ENCODE results near the gene SIRPB1. TPM values are rescaled to one million over a fixed set of nuclear protein-coding genes. Genes with fewer than 3 reads are reported as not detected.
"Not testable (repeated sequence)": the region's sequence is repeated elsewhere in the genome, so short reads cannot be mapped to it uniquely, and the experiment has no call there.

Gene SIRPB1
- polyA plus RNA-seq, 2 of the 4 experiments (the other 2 are of a cell fraction), result 0.10 to 0.56 TPM

DNA sequence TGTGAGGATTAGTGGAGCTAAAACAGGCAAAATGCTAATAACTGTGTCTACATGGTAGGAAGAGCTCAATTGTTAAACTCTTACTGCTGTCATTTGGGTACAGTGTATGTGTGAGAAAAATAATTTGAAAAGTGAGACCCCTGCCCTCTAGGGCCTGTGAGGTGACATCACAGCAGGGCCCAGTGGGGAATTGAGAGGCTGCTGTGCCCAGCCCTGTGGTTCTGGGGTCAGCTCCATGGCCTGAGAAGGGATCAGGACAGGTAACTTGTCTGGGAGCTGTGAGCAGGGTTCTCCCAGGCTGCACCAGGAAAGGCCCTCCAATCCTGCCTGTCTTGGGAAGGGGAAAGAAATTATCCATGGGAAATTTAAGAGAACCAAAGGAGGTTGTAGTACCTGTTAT lies 1.3 kb downstream of the SIRPB1 start:
- ATAC-seq (0 out of 6 replicates have a peak, but pooled peaks of 1 of the 2 experiments have one; percentile 24), DNase-seq (ENCODE audit: low read depth in 1 of 2, low spot score in 1 of 2) (no peak), FAIRE-seq (peak; percentile 67)
- Histone ChIP-seq H3K4me3 (no peak overlapping the region), H3K4me1 (no peaks in the 10 kb centered on the region), H3K4me2 (no peak overlapping the region), H3K27ac (no peak overlapping the region), H3K9me3 (no peaks in the 10 kb centered on the region)
- ChIA-PET CTCF (no interaction called here), POLR2A (no interaction called here)
- TF ChIP-seq POLR2A (IDR thresholded peaks at IDR 0.05; ENCODE audit: low read length), result no peak
- no peak for TF ChIP-seq POLR2AphosphoS2 (conservative IDR thresholded peaks at IDR 0.05; ENCODE audit: low read length)
- no peak for TF ChIP-seq CBX2 (IDR thresholded peaks at IDR 0.05; ENCODE audit: borderline replicate concordance, low read depth)
- TF ChIP-seq RAD21 (conservative IDR thresholded peaks at IDR 0.05 in 1 of 2, IDR thresholded peaks at IDR 0.05 in 1 of 2), result no peak
- no peak for TF ChIP-seq FOXS1 (CRISPR knock-in tag; IDR thresholded peaks at IDR 0.05)
- no peak for TF ChIP-seq HOXB5 (CRISPR knock-in tag; IDR thresholded peaks at IDR 0.05)
- TF ChIP-seq JUN (IDR thresholded peaks at IDR 0.05), result no peak
- TF ChIP-seq, protein P1, sequence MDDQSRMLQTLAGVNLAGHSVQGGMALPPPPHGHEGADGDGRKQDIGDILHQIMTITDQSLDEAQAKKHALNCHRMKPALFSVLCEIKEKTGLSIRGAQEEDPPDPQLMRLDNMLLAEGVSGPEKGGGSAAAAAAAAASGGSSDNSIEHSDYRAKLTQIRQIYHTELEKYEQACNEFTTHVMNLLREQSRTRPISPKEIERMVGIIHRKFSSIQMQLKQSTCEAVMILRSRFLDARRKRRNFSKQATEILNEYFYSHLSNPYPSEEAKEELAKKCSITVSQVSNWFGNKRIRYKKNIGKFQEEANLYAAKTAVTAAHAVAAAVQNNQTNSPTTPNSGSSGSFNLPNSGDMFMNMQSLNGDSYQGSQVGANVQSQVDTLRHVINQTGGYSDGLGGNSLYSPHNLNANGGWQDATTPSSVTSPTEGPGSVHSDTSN (IDR thresholded peaks at IDR 0.05), result no peak
- TF ChIP-seq JUNB (IDR thresholded peaks at IDR 0.05), result no peak
- no peak for TF ChIP-seq MAFK (IDR thresholded peaks at IDR 0.05; ENCODE audit: partially characterized antibody)
- TF ChIP-seq, protein P2, sequence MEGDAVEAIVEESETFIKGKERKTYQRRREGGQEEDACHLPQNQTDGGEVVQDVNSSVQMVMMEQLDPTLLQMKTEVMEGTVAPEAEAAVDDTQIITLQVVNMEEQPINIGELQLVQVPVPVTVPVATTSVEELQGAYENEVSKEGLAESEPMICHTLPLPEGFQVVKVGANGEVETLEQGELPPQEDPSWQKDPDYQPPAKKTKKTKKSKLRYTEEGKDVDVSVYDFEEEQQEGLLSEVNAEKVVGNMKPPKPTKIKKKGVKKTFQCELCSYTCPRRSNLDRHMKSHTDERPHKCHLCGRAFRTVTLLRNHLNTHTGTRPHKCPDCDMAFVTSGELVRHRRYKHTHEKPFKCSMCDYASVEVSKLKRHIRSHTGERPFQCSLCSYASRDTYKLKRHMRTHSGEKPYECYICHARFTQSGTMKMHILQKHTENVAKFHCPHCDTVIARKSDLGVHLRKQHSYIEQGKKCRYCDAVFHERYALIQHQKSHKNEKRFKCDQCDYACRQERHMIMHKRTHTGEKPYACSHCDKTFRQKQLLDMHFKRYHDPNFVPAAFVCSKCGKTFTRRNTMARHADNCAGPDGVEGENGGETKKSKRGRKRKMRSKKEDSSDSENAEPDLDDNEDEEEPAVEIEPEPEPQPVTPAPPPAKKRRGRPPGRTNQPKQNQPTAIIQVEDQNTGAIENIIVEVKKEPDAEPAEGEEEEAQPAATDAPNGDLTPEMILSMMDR (IDR thresholded peaks at IDR 0.05), result no peak
- no peak for TF ChIP-seq PHF8 (IDR thresholded peaks at IDR 0.05; ENCODE audit: borderline replicate concordance, low read depth)
- no peak for TF ChIP-seq HOXA7 (CRISPR knock-in tag; IDR thresholded peaks at IDR 0.05)
- TF ChIP-seq NPAS2 (CRISPR knock-in tag; IDR thresholded peaks at IDR 0.05; ENCODE audit: borderline replicate concordance), result no peak
- no peak for TF ChIP-seq ESRRA (IDR thresholded peaks at IDR 0.05; ENCODE audit: borderline replicate concordance, low read length)
- TF ChIP-seq, protein P3, sequence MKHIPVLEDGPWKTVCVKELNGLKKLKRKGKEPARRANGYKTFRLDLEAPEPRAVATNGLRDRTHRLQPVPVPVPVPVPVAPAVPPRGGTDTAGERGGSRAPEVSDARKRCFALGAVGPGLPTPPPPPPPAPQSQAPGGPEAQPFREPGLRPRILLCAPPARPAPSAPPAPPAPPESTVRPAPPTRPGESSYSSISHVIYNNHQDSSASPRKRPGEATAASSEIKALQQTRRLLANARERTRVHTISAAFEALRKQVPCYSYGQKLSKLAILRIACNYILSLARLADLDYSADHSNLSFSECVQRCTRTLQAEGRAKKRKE (CRISPR knock-in tag; IDR thresholded peaks at IDR 0.05; ENCODE audit: low read depth), result no peak
- TF ChIP-seq KDM5A (IDR thresholded peaks at IDR 0.05), result no peak
- TF ChIP-seq, protein P4, sequence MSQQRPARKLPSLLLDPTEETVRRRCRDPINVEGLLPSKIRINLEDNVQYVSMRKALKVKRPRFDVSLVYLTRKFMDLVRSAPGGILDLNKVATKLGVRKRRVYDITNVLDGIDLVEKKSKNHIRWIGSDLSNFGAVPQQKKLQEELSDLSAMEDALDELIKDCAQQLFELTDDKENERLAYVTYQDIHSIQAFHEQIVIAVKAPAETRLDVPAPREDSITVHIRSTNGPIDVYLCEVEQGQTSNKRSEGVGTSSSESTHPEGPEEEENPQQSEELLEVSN (IDR thresholded peaks at IDR 0.05; ENCODE audit: borderline replicate concordance, low read depth), result no peak

DNA sequence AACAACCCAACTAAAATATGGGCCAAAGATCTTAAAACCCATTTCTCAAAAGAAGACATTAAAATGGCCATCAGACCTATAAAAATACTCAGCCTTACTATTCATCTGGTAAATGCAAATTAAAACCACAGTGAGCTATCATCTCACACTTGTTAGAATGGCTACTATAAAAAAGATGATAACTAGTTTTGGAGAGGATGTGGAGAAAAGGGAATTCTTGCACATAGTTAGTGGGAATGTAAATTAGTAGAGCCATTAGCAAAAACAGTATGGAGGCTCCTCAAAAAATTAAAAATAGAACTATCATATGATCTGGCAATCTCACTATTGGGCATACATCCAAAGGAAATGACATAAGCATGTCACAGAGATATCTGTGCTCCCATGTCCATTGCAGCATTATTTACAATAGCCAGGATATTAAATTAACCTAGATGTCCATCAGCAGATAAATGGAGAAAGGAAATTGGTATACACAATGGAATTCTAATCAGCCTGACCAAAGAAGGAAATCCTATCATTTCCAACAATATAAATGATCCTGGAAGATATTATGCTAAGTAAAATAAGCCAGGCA lies 2.9 kb downstream of the SIRPB1 start:
- TF ChIP-seq POLR2AphosphoS2 (conservative IDR thresholded peaks at IDR 0.05; ENCODE audit: low read length), result no peak
- TF ChIP-seq CBX8 (IDR thresholded peaks at IDR 0.05), result no peak
- no peak for TF ChIP-seq RNF2 (IDR thresholded peaks at IDR 0.05; ENCODE audit: borderline replicate concordance, low read depth)
- no peak for TF ChIP-seq FOXS1 (CRISPR knock-in tag; IDR thresholded peaks at IDR 0.05)
- no peak for TF ChIP-seq JUN (IDR thresholded peaks at IDR 0.05)
- TF ChIP-seq MYC (IDR thresholded peaks at IDR 0.05; ENCODE audit: borderline replicate concordance, low read length), result no peak
- TF ChIP-seq SREBF2 (IDR thresholded peaks at IDR 0.05), result no peak
- CTCF ChIA-PET, result no interaction called here
- Histone ChIP-seq H3K4me1 (no peaks in the 10 kb centered on the region), H3K27ac (no peak overlapping the region), H3K4me2 (no peak overlapping the region), H3K4me3 (no peak overlapping the region), H3K9me3 (no peaks in the 10 kb centered on the region)
- ATAC-seq (no peak), DNase-seq (ENCODE audit: low read depth in 1 of 2, low spot score in 1 of 2) (no peak), FAIRE-seq (peak; percentile 36)
- POLR2A ChIA-PET, result no interaction called here

DNA sequence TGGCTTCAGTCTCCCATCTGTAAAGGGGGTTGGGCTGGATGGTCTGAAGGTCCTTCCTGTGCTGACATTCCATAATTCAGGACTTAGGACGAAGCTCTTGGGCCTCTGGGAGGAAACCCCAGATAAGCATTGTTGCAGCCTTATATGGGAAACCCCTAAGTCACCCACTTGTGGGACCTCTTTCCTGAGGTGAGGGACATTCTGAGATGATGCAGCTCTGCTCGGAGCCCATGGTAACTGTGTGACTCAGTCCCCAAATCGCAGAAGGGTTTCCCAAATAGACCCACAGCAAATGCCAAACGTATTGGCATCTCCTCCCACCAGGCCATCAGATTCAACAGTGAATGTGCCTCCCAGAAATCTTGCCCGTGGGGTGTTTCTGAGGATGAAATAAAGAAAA lies 9.4 kb downstream of the SIRPB1 start:
- ATAC-seq; FAIRE-seq; DNase-seq (ENCODE audit: low read depth in 1 of 2, low spot score in 1 of 2); POLR2A ChIA-PET; H3K4me1 ChIP-seq; H3K9me3 ChIP-seq; H3K27ac ChIP-seq; H3K4me2 ChIP-seq; H3K4me3 ChIP-seq; CTCF ChIA-PET: not testable (repeated sequence)
- WGBS (ENCODE audit: missing lambda C conversion rate), result no CpG with 5 or more reads among the region's 5 CpGs

DNA sequence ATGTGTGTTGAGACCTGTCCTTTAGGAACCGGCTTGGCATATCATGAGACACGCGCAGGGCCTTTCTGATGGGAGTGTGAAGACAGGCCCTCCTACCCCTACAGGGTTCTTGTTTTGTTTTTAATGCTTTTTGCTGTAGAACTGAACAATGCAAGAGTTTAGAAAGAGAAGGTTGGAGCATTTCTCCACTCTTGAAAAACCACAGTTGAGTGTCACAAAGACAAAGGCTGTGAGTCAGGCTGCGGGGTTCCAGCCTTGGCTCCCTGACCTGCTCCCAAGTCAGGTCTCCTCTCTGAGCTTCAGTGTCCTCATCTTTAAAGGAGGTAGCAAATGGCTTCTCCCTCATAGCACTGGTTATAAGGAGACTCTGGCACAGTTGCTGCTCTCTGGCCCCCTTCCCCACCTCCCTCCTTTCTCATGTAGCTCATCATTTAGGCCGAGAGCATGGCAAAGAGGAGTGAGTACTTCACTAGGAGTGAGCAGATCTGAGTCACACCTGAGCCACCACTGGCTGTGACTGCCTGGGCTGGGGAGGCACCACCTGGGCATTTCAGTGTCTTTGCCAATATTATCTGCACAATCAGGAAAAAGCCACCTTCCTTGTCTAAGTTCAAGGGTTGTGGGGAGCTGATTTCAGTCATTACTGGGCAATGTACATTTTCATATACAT lies 11.0 kb downstream of the SIRPB1 start:
- H3K4me2 ChIP-seq; FAIRE-seq; CTCF ChIA-PET; POLR2A ChIA-PET; ATAC-seq; H3K4me1 ChIP-seq; H3K9me3 ChIP-seq; DNase-seq (ENCODE audit: low read depth in 1 of 2, low spot score in 1 of 2); H3K4me3 ChIP-seq; H3K27ac ChIP-seq: not testable (repeated sequence)
- 72% methylated on average over 3 of the region's 5 CpGs for WGBS (ENCODE audit: missing lambda C conversion rate)

Data from A549 (cell line).